Fibroblast of the conjunctiva (primary cell): Measurements from ENCODE around the gene KRT80.
A peak's percentile ranks its signal among the peaks of the same experiment; 100 is the strongest.
"Not testable (repeated sequence)": the region's sequence is repeated elsewhere in the genome, so short reads cannot be mapped to it uniquely, and the experiment has no call there.

ENCODE experiments used
- DNase-seq: peaks from one replicate; pipeline ENCODE4 v3.0.0-alpha.2; 2010; ENCODE audit warnings: low read depth

The KRT80 gene

DNA sequence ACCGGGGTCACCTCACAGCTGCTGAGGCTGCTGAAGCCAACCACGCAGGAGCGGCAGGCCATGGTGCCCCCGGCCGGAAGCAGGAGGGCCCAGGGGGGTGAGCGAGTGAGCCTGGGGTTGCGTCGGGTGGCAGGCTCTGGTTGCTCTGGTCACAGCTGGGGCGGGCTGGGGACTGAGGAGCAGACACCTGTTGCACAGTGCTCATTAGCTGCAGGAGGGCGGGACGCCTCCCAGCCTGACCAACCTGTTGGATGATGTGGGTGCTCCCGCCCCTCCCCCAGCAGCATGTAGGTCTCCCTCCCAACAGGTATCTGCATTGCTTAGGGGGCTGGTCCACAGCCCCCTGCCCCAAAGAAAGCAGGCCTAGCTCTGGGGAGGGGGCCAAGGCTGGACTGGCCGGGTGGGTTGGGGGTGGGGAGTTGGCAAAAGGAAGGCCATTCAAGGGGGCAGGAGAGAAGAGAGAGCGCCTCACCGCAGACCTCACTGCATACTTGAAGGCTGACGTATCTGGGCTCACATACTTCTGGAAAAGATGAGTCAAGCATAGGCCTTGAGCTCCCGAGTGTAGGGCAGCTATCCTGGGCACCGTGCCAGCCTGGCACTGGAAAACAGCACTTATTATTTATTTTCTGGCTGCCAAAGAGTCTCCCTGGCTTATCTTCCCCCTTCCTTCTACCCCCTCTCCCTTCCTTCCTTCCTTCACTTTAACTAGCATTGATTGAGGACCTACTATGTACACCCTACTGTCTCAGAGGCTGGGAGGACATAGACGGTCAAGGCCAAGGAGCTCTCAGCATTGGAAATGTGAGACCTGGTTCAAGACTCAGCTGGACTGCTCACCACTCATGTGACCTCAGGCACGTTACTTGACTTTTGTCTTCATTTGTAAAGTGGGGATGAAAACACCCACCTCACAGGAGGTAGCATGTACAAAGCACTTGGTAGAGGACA lies at the start of gene KRT80:
Gene KRT80 (minus strand): TSS at position 174 of the 951 bp plus-strand sequence. CDS start 112 bp downstream, at position 62.
- DNase-seq = peak; percentile 99

DNA sequence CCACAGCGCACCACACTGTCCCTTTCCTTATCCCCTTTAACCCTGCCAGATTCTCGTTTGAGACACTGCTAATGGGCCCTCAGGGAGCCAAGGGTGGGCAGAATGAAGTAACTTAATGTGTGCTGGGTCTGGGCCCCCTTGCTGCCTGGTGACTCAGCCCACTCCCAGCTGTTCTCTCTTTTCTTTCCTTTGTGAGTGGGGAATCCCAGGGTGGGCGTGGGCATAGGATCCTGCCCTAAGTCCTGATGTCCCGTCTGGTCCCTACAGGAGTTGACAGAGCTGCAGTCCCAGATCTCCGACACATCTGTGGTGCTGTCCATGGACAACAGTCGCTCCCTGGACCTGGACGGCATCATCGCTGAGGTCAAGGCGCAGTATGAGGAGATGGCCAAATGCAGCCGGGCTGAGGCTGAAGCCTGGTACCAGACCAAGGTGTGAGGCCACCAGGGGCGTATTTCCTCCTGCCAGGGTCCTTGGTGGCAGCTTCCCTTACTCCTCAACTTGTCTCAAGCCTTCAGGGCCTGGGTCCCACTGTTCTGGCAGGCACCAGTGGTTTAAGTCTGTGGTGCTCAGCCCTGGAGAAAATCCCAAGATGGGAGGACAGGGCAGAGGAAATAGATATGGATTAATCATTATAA lies 49.5 kb upstream of the KRT80 start:
- no peak for DNase-seq

DNA sequence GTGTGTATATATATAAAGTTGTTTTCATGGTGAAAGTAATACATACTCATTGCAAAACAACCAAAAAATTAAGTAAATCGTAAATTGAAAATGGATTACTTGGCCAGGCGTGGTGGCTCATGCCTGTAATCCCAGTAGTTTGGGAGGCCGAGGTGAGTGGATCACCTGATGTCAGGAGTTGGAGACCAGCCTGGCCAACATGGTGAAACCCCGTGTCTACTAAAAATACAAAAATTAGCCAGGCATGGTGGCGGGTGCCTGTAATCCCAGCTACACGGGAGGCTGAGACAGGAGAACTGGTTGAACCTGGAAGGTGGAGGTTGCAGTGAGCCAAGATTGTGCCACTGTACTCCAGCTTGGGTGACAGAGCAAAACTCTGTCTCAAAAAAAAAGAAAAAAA lies 48.4 kb upstream of the KRT80 start:
- DNase-seq = not testable (repeated sequence)

DNA sequence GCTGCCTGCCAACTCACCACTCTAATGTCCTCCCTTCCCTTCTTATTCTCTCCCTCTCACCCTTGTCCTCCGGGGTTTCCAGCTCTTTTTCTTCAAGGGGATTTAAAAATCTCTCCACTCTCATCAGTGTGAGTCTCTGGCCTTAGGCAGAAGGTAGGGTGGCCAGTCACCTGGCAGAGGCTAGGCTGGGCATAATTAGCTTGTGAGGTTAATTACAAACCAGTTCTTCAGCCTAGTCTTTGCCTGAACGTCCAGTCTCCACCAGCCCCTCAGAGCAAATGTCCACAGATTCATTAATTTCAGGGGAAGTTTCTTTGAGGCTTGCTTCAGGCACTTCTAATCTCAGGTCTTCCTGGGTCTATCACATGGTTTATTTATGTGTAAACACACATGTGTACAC lies 48.0 kb upstream of the KRT80 start:
- no peak for DNase-seq

DNA sequence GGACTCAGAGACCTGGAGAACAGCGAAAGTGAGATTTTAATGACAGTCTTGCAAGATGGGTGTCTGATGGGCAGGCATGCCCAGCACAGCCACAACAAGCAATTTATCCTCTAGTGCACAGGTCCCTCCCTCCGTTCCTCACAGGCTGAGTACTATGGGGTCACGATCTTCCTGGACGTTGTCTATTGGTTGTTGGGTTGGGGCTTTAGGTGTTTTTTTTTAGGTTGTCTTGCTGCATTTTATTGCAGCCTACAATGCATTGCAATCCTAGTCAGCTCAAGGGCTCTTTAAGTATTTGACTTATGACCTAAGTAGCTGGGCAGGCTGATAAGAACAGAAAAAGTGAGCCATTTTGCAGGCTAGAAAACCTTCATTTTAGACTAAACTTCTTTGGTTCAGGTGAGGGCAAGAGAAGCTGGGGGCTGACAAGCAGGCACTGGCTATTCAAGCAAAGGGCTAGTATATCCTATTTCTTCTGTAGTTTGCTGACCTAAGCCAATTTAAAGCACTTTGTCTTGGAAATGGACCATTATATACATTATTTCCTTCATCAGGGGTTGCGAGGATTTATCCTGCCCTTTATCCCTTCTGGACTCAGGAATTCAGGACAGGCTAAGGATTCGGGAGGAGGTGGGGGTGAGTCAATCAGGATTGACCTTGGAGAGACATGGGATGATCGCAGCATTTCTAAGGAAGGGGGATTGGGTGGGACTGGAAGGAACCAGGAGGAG lies 47.3 kb upstream of the KRT80 start:
- no peak for DNase-seq

DNA sequence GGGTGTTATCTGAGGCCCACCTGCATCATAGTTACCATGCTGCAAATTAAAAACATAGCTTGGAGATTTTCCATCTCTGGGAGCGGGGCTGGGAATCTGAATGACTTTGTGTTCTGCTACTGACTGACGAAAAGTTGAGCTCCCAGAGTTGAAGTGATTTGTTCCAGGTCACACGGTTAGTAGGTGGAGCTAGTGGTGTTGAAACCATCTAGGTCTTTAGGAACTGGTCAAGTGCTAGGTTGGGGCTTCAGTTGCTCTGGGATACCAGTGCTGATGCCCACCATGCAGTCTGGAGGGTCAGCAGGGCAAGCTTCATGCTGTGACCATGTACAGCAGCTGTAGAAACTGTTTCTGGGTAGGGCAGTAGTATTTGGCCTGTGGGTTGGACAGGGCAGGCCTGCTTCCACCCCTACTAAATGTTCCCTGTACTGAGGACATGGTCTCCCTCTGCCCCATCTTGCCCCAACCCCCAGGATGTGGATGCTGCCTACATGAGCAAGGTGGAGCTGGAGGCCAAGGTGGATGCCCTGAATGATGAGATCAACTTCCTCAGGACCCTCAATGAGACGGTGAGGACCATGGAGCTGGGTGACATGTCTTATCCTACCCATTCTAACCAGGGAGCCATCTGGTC lies 46.5 kb upstream of the KRT80 start:
- DNase-seq = no peak

DNA sequence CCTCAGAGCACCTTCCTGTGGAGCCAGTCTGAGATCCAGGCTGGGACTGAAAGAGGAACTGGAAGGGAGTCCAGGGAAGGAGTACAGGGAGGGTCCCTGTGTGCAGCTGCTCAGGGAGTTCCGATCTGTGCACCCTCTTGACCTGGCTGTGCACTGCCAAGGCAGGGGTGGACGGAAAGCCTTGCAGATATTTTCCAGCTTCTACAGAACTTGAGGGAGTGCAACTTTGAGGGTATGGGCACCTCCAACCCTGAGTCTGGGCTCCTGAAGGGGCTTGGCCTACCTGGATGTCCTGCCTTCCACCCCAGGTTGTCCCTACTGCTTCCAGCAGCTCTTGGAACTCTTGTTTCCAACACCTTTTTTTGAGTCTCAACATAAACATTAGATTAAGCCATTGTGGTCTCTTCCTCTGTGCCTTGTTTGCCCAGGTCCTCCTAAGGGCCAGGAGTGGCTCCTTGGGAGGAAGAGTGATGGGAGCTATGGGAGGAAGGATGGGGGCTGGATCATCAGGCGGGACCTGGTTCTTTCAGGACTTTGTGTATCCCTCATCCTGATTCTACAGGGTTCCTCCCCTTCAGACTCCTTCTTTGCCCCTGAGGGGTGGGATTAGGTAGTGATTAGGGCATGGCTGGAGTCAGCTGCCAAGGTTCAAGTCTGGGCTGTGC lies 44.7 kb upstream of the KRT80 start:
- DNase-seq = no peak

DNA sequence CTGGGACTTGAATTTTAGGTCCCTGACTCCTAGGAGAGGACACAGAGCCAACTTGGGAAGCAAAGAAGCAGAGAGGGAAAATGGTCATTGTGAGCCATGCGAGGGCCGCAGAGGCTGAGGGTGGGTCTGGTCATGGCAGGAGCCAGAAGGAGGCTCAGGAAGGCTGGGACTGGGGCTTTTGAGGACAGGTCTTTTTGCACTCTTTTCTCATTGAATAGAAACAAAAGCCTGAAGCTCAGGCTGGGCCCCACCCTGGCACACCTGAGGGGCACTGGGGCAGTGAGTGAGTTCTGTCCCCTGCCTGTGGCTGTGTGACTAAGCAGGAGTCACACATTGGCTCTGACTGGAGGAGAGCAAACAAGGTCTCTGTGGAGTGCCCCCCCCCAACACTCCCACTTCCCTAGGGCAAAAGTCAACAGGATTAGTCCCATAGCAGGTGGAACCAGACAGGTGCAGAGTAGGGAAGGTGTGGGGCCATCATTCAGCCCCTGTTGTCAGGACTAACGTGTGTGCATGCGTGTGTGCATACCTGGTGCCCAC lies 44.1 kb upstream of the KRT80 start:
- DNase-seq = no peak

DNA sequence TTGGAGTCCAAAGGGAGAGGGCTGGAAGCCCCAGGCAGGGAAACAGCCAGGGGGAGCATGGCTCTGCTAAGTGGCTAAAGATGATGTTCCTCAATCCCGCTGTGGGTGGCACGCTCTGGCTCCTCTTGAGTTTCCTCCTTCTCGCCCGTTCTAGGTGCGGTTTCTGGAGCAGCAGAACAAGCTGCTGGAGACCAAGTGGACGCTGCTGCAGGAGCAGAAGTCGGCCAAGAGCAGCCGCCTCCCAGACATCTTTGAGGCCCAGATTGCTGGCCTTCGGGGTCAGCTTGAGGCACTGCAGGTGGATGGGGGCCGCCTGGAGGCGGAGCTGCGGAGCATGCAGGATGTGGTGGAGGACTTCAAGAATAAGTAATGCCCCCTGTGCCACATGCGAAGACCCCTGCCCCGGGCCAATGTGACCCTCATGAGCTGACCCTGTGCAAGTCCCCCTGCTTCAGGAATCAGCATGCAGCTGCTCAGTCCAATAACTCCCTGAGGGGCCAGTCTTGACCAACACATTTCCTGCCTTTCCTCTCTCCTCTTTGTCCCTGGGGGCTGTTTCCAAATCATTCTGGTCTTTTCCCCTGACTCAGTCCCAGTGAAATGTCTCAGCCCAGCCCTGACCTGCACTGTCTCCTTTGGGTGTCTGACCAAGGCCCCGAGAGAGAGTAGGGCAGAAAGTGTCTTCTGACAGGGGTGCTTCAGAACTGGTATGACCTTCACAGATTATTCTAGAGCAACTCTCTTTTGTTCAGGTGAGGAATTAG lies 43.4 kb upstream of the KRT80 start:
- DNase-seq = no peak

DNA sequence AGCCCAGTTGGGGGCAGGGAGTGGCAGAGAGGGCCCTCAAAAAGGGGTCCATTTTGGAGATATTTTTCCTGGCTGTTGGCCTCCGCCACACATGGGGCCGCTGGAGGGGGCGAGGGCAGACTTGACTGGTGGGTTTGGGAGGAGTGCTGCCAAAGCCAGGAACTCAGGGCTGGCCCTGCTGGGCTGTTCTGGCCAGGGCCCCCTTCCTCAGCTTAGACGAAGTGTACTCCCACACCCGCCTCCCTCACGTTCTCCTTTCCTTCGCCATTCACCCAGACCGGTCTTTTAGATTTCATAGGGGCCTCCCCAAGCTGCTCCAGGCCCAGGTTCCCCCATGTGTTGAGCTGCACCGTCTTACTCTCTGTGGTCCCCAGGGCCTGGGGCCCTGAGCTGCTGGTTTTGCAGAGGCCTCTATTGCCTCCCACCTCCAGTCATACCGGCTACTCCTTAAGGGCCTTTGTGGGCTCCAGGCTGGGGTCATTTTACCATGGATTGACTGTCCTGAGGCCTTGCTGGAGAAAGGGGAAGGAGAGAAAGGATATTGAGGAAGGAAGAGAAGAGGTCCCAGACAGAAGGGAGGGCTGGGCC lies 42.5 kb upstream of the KRT80 start:
- no peak for DNase-seq

DNA sequence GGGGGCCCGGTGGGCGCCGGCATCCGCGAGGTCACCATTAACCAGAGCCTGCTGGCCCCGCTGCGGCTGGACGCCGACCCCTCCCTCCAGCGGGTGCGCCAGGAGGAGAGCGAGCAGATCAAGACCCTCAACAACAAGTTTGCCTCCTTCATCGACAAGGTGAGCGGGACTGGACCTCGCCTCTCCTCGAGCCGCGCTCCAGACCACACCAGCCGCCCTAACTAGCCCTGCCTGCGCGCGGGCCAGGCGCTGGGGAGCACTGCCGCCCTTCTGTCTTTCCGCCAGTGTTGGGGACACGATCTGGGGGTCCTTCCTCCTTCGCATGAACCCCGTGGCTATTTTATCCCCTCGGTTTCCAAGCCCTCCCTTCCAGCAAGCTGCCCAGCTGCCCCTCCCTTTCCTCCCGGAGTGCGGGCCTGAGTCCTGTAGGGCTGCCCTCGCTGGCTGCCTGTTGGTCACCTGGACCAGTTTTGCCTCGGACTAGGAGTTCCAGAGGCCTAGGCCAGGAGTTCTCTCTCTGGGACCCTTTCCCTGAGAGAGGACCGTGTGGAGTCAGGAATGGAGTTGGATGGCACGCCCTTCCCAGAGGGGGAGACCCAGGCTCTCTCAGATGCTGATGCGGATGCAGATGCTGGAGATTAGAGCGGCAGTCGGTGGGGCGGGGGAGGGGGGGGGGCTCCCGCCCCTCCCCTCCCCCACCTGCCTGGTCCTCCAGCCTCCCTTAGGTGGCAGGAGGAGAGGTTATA lies 41.8 kb upstream of the KRT80 start:
- DNase-seq = no peak

DNA sequence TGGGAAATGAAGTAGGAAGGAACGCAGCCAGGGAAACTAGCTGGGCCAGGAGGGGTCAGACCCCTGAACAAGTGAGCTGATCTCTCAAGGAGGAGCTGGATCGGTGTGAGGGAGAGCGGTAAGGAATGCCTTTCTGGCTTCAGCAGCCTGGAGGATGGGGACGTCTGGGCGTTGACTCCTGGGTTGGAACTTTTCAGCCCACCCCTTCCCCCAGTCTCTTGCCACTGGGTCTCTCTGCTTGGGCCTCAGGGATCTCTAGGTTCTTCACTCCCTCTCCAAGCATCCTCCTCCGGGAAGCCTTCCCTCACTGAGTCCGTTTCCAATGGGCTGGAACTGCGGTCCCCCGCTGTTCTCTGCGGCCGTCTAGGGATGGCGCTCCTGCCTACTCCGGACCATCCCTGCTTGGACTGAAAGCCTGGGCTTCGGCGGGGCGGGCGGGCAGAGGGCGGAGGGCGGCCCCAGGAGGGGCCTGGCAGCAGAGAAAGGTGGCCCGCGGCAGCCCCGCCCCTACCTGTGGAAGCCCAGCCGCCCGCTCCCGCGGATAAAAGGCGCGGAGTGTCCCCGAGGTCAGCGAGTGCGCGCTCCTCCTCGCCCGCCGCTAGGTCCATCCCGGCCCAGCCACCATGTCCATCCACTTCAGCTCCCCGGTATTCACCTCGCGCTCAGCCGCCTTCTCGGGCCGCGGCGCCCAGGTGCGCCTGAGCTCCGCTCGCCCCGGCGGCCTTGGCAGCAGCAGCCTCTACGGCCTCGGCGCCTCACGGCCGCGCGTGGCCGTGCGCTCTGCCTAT lies 41.1 kb upstream of the KRT80 start, which contains the start of gene KRT7:
Gene KRT7 (plus strand): TSS at position 570 of the 788 bp plus-strand sequence. CDS start 54 bp downstream, at position 624.
- no peak for DNase-seq

DNA sequence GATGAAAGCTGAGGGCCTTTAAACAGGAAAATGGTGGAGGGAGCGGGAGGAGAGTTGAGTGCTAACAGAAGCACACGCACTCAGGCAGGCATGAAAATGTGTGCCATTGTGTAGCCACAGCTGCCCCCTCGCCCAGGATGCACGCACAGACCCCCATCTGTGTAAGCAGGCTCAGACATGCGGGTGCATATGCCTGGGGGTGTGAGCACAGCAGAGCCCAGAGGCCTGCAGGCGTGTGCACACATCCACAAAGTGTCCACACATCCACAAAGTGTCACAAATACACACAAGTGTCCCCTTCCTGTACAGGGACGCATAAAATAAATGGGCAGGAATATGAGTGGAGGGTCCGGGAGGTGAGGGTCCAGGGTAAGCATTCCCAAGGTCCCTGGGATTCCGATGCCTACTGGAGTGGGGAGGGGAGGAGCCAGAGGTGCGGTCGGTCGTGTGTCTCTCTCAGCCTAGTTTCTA lies 40.4 kb upstream of the KRT80 start:
- no peak for DNase-seq

DNA sequence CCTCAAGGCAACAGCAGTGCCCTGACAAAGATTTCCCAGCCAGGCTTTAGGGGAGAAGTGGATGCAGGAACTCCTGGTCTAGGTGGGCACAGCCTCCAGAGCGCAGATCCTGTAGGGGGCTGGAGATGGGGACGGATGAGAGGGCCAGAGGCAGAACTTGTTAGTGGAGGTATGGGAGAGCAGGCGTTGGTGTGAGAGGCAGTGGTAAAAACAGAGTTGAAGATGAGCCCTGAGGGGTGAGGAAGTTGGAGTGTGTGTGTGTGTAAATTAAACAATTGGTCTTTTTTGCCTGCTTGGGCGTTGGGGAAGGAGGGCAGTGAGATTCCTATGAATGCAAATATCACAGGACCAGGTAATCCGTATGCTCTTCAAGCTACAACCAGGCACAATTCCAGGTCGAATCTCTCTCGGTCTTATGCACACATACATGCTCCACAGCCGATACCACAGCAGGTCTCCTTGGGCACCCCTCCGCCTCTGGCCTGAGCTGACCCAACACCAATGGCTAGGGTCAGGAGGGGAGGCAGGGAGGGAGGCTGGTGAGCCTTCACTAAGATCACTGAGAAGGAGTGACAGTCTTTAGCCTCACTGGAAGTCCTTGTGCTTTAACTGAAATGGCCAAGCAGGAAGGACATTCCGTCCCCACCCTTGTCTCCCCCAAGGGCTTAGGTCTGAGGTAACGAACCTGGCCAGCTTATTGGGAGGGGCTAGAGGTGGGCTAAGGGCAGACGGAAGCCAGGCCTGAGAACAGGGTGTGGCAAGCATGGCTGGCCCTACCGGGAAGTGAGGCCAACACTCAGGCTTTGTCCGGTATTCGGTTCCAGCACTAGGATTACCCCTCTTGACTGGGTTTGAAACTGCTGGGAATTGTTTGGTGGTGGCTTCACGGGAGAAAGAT lies 39.7 kb upstream of the KRT80 start:
- DNase-seq = no peak

DNA sequence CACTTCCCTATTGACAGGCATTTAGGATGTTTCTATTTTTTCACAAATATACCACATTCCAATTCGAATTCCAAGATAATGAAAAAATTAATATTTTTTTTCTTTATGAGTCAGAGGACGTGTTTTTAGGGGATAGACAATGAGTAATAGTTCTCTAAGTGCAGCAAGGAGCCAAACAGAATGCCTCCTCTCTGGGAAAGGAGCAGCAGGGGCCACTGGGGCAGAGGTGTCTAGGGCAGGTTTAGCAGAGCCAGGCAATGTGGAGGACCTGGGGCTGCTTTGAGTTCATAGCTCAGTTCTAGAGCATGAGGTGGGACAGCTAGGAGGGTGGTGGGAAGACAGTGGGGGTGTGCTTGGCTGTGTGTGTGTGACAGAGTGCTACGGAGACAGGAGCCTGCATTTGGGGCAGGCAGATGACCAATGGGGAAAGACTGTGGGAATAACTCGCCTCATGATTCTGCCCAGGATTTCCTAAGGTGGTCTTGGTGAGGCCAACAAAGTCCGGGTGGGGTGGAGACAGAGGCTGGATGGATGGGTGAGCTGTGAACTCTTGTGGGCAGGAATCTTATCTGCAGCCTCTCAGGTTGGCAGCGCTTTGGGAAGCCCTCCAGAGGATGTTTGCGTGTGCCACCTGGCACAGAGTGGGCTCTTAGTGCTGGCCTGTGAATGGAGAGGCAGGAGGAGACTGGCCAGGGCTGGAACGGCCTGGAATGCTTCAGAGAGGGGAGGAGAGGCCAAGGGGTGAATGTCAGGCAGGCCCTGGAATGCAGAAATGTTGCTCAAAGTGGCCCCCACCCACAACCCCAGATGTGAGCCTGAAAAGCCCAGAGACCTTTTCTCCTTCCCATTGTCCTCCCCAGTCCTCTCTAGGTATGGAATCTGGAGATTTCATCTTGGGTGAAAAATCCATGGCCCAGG lies 38.8 kb upstream of the KRT80 start:
- DNase-seq = peak; percentile 51

DNA sequence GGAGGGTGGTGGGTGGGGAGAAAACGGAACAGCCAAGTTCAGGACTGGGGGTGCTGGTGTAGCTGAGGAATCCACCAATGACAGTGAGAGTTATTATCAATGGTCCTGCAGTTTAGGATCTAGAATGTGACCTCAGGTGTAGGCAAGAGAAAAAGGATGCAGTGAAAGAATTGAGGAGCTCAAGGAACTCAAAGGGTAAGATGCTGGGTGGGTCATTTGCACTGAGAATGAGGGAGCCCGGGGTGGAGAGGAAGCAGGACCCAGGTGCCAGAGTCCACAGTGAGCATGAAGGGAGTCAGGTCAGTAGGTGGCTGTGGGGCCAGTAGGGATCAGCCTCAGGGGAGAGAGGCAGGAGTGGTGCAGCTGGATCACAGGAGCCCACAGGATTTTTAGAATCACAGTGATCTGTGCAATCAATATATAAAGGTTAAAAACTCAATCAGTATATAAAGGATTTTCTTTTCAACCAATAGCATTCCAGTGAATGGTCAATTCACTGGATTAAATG lies 38.1 kb upstream of the KRT80 start:
- no peak for DNase-seq
